HG03103 (cell line): ENCODE results near the gene NOBOX.
A peak's percentile ranks its signal among the peaks of the same experiment; 100 is the strongest.
"Not testable (repeated sequence)": the region's sequence is repeated elsewhere in the genome, so short reads cannot be mapped to it uniquely, and the experiment has no call there.

ENCODE experiments used
- ATAC-seq: cut with Tn5 transposase; IDR thresholded peaks from one replicate; pipeline ENCODE4 v1.9.1; 2021; ENCODE audit warnings: low read depth; ENCODE audit not compliant: unreplicated experiment

The NOBOX gene

DNA sequence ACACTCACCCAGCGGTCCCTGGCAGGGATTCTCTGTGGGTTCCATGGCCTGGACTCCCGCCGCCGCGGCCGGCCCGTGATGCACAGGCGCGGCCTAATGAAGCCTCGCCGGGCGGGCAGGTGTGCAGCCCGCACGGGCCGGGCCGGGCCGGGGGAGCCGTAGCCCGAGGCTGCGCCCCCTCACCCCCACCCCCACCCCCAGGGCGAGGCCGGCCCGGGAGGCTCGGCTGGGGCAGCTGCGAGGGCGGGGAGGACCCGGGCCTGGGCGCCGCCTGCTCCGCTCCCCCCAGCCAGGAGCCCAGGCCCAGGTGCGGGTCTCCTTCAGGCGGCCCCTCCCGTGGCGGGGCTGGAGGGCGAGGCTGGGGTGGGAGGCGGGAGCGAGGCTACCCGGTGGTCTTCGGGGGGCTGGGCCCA lies at the start of gene NOBOX:
Gene NOBOX (minus strand): TSS at position 45 of the 413 bp plus-strand sequence.
- ATAC-seq, result no peak

- peak; percentile 60 for ATAC-seq
Measured at GRCh38 chr7:144452064-144452463, 48.6 kb upstream of the NOBOX start.

GRCh38 chr7:144445590-144445989 lies 42.1 kb upstream of the NOBOX start:
- ATAC-seq, result no peak

- ATAC-seq, result no peak
Measured at GRCh38 chr7:144439717-144440205, 36.3 kb upstream of the NOBOX start.

- no peak for ATAC-seq
Measured at GRCh38 chr7:144438759-144439158, 35.3 kb upstream of the NOBOX start.

GRCh38 chr7:144437370-144438191 lies 34.1 kb upstream of the NOBOX start:
- peak; percentile 79 for ATAC-seq

- no peak for ATAC-seq
Measured at GRCh38 chr7:144436500-144436899, 33.0 kb upstream of the NOBOX start.

- no peak for ATAC-seq
Measured at GRCh38 chr7:144428431-144428830, 24.9 kb upstream of the NOBOX start.

DNA sequence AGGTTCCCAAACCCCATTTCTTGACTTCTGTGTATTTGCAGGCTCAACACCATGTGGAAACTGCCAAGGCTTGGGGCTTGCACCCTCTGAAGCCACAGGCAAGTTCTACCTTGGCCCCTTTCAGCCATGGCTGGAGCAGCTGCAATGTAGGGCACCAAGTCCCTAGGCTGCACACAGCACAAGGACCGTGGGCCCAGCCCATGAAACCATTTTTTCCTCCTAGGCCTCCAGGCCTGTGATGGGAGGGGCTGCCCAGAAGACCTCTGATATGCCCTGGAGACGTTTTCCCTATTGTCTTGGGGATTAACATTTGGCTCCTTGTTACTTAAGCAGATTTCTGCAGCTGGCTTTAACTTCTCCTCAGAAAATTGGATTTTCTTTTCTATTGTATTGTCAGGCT lies 24.0 kb upstream of the NOBOX start:
- not testable (repeated sequence) for ATAC-seq

DNA sequence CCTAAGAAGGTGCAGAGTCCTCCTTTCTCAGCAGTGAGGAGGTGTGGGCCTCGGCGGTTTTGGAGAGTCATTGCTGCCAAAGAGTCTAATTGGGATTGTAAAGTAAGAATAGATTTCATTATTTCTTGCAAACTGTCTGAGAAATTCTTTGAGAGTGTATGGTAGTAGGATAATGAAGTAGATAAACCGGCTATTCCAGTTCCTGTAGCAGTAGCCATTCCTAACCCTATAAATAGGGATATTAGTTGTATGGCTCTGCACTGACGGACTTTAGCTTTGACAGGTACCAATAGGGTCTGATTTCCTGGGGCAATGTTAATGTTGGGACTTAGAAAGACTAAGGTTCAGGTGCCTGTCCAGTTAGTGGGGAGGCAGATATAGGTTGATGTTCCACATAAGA lies 15.4 kb upstream of the NOBOX start:
- not testable (repeated sequence) for ATAC-seq

DNA sequence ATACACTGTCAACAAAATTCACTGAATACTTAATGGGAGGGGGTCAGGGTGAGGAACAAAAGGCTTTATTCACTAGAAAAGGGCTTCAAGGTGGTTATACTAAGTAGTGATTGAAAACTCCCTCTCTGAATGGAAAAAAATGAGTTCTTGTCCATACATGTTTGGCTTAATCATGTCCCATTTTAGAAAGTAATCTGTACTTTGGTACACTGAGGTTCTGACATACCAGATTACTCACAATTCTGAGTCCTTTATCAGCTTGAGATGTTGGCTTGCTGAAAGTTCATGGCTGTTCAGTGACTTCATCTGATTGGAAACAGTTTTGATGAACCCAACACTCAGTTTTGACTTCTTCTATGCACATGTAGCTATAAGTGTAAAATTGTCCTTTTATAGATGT lies 12.8 kb upstream of the NOBOX start:
- ATAC-seq, result no peak

DNA sequence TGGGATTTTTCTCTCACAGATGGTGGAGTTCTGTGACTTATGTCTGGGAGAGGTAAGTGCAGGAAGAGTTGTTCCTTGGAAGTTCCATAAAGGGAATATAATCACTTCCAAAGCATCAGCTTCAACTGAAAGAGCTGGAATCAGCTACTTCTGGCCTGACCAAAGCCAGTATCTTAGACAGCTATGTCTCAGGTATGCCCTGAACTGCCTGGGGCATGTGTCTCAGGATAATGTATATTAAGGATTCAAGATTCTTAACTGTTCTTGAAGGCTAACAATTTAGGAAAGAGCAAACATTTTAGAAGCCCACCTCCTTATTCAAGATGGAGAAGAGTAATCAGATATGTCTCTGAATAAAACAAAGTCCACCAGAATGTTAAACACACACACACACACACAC lies 12.4 kb upstream of the NOBOX start:
- no peak for ATAC-seq

- ATAC-seq, result no peak
Measured at GRCh38 chr7:144414815-144415214, 11.3 kb upstream of the NOBOX start.

DNA sequence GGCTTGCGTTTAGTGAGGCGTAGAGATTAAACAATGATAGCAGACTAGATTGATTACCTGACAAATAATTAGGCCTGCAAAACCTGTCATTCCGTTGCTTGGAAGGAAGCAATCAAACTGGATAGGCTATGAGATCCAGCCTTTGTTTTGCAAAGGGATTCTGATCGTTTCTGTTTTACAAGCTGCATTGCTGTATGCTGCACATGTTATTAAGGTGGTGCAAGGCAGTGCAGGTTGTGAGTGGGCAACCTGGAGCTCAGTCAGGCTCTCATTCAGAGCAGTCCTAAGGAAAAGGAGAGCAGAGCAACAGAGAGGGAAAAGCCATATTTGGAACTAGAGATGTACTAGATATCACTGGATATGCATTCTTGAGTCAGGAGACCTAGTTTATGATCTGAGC lies 6.9 kb upstream of the NOBOX start:
- ATAC-seq, result no peak

DNA sequence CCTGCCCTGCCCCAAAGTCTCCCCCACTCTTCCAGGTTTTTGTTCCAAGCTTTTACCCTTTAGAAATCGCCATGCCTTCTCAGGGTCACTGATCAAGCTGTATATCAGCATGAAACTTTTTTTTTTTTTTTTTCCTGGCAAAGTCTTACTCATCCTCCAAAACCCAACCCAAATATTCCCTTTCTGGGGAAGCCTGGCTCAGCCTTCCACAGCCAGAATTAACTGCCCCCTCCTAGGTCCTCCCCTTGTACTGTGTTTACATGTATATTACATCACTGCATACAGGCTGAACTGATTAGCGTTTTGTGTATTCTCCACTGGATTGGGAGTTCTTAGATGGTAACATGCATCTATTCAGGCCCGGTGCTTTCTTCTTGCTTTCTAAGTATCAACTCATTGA lies 4.6 kb upstream of the NOBOX start:
- ATAC-seq, result no peak

GRCh38 chr7:144407266-144407931 lies 3.9 kb upstream of the NOBOX start:
- ATAC-seq, result no peak

DNA sequence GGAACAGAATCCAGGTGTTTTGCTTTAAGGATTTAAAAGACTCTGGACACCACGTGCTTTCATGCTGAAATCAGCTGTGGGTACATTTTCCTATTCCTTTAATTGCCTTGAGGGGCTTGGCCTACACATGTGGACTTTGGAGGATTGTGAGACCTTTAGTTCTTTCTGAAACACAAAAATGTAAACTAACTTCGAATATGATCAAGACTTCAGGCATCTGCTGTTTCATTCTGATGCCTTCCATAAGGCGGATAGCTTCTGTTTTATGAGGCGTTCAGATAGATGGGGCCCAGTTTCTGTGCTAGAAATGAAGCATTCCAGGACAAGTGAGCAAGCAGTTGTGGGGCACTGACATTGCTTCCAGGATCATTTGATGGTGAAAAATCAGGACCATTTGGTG lies 1.5 kb upstream of the NOBOX start:
- ATAC-seq, result no peak

DNA sequence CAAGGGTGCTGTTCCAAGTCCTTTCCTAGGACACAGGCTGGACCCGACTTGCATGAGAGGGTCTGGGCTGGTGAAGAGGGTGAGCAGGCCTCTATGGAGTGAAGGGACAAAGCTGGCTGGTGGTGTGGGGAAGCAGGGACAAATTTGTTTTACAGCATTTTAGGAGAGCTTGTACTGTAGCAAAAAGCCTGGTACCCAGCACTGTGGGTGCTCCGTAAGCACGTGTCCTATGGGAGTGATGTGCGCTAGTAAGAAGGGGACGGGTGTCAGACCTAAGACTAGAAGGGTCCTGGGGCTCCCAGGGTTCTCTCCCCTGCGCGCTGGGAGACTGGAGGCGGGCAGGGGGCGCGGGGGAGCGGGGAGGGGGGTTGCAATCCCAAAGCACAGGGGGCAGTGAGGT lies 391 bp downstream of the NOBOX start:
- ATAC-seq, result no peak

DNA sequence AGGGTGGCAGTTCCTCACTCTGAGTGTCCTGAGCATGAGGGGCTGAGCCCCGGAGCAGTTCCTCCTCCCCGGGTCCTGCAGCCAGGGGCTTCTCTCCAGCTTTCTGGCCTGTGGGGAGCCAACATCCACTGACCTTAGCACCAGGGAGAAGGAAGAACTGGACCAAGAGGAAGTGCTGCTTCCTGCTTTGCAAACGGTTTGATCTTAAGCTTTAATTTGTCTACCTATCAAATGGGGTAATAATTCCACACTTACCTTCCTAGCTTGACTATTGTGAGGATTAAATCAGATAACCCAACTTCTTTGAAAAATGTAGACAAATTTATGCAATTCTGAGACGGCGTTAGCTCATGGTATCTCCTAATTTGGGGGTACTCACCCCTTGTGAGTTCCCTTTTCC lies 2.0 kb downstream of the NOBOX start:
- no peak for ATAC-seq

DNA sequence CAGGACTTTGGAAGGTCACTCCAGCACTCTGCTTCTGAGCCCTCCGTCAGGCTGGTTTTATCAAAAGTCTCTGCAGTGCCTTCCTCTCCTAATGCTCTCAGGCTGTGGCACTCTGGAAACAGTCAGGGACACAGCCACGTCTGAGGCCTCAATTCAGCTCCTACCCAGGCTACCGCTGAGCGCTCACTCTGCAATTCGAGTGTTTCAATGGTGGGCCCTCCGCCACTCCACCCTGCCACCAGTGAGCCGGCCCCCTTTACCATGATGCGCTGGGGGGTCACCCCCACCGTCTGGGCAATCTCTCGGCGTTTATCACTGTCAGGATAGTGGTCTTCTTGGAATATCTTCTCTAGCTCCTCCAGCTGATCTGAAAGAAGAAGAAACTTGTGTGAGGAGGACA lies 3.5 kb downstream of the NOBOX start:
- ATAC-seq, result no peak

- no peak for ATAC-seq
Measured at GRCh38 chr7:144398911-144399310, 4.6 kb downstream of the NOBOX start.

GRCh38 chr7:144398291-144398690 lies 5.2 kb downstream of the NOBOX start:
- ATAC-seq, result no peak
